Measurements from ENCODE around the gene HMGN4. TPM values are rescaled to one million over a fixed set of nuclear protein-coding genes. Genes with fewer than 3 reads are reported as not detected.

HMGN4 gene
- total and polyA plus RNA-seq, 9 of the 15 experiments (the other 6 are each of a cell fraction or from before 2014, with no cell fraction given) = 35.4 to 134 (median 94.1) TPM

GRCh38 chr6:26520237-26520849, 17.8 kb upstream of the HMGN4 start (continued):
- TF ChIP-seq ZNF740 (CRISPR knock-in tag; IDR thresholded peaks at IDR 0.05) (peak; percentile 67; the same call in 1 of the 2 replicates), ZNF740 (tag; IDR thresholded peaks at IDR 0.05) (peak in 1 of 2 experiments; percentile 83; a peak in 2 of 4 replicates), TCF3 (CRISPR knock-in tag; IDR thresholded peaks at IDR 0.05) (no peak), POLR2AphosphoS5 (IDR thresholded peaks at IDR 0.05; ENCODE audit: control insufficient read depth, insufficient read depth, low read depth, low read length) (no peak), RFX5 (IDR thresholded peaks at IDR 0.05; ENCODE audit: low read depth, low read length) (no peak), RBM22 (IDR thresholded peaks at IDR 0.05; ENCODE audit: low read depth, low read length, poor library complexity, severe bottlenecking) (no peak), SREBF1 (IDR thresholded peaks at IDR 0.05; ENCODE audit: borderline replicate concordance, low read depth, low read length) (no peak), FOXP1 (CRISPR knock-in tag; IDR thresholded peaks at IDR 0.05) (peak; percentile 63; the same call in 1 of the 2 replicates), SREBF2 (CRISPR knock-in tag; IDR thresholded peaks at IDR 0.05) (no peak), ARID2 (IDR thresholded peaks at IDR 0.05) (no peak), ZKSCAN8 (CRISPR knock-in tag; IDR thresholded peaks at IDR 0.05) (peak; percentile 88), SRSF9 (IDR thresholded peaks at IDR 0.05; ENCODE audit: borderline replicate concordance, low read depth, low read length) (no peak), ZFP36 (IDR thresholded peaks at IDR 0.05; ENCODE audit: low read depth, low read length, partially characterized antibody) (no peak), MAFF (IDR thresholded peaks at IDR 0.05; ENCODE audit: low read length) (0 out of 2 replicates have a peak, but pooled peaks have one; percentile 2), GTF2F1 (IDR thresholded peaks at IDR 0.05; ENCODE audit: low read depth, low read length) (no peak), SLC30A9 (CRISPR knock-in tag; IDR thresholded peaks at IDR 0.05) (no peak), GATA2 (CRISPR knock-in tag; IDR thresholded peaks at IDR 0.05) (no peak), RNF2 (IDR thresholded peaks at IDR 0.05) (no peak), CUX1 (CRISPR knock-in tag; IDR thresholded peaks at IDR 0.05) (peak; percentile 94)
- TF ChIP-seq, protein P1, sequence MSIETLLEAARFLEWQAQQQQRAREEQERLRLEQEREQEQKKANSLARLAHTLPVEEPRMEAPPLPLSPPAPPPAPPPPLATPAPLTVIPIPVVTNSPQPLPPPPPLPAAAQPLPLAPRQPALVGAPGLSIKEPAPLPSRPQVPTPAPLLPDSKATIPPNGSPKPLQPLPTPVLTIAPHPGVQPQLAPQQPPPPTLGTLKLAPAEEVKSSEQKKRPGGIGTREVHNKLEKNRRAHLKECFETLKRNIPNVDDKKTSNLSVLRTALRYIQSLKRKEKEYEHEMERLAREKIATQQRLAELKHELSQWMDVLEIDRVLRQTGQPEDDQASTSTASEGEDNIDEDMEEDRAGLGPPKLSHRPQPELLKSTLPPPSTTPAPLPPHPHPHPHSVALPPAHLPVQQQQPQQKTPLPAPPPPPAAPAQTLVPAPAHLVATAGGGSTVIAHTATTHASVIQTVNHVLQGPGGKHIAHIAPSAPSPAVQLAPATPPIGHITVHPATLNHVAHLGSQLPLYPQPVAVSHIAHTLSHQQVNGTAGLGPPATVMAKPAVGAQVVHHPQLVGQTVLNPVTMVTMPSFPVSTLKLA (conservative IDR thresholded peaks at IDR 0.05) = peak; percentile 91 to 92
- TF ChIP-seq, protein P2, sequence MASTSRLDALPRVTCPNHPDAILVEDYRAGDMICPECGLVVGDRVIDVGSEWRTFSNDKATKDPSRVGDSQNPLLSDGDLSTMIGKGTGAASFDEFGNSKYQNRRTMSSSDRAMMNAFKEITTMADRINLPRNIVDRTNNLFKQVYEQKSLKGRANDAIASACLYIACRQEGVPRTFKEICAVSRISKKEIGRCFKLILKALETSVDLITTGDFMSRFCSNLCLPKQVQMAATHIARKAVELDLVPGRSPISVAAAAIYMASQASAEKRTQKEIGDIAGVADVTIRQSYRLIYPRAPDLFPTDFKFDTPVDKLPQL (IDR thresholded peaks at IDR 0.05; ENCODE audit: extremely low read depth, insufficient read length) = no peak

Data from K562 (cell line).